ENCODE data around the gene CH25H. TPM values are rescaled to one million over a fixed set of nuclear protein-coding genes. Genes with fewer than 3 reads are reported as not detected.

Gene CH25H
- total RNA-seq, 1 experiment from 2014 or later = not detected

DNA sequence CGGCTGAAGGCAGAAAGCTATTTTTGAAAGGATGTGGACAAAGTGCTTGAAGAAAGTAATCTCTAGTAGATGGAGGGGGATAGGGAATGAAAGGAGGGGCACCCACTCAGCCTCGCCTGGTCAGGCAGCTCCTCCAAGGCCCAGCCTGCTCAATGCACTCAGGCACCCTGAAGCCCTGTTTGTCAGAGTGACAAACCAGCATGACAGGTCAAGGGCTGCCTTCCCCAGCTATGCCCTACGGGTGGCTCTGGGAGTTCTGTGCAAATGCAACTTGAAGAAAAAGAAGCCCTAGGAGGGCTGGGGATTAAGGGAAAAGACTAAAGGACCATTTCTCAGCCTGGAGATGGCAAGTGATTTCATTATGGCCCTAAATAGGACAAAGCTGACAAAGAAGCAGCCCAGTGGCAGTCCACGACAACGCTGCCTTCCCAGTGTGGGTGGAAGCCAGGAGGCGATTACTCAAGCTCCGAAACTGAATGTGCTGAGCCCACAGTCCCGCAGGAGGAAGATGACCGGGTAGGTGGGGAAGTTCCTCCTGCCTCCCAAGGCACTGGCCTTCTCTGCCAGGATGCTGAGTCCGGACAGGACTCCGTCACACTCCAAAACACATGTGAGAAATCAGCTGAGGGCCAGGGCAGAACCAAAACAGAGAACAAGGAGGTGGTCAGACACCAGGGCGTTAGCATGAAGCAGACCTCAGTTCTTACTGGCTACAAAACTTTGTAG lies 28.1 kb upstream of the CH25H start:
- DNase-seq (ENCODE audit: extremely low read depth, low read depth) = no peak

DNA sequence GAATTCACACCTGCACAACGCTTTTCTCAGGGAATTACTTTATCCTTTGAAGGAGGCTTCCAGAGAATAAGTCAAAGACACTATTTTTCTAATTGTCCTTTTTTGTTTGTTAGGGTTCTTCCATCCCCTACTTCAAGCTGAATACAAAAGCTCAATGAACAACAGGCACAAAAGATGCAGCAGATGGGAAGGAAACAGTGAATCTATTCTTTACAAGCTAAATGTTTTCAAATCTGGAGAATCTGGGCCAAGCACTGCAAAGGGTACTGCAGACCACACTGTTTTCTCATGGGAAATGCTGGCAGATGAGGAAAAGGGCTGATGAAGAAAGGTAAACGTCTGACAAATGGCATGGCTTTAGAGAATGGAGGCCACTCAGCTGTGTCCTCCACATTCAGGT lies 25.9 kb upstream of the CH25H start:
- DNase-seq (ENCODE audit: extremely low read depth, low read depth) = no peak

GRCh38 chr10:89228962-89229361 lies 21.8 kb upstream of the CH25H start:
- DNase-seq (ENCODE audit: extremely low read depth, low read depth) = no peak

GRCh38 chr10:89228146-89228545 lies 21.0 kb upstream of the CH25H start:
- no peak for DNase-seq (ENCODE audit: extremely low read depth, low read depth)

DNA sequence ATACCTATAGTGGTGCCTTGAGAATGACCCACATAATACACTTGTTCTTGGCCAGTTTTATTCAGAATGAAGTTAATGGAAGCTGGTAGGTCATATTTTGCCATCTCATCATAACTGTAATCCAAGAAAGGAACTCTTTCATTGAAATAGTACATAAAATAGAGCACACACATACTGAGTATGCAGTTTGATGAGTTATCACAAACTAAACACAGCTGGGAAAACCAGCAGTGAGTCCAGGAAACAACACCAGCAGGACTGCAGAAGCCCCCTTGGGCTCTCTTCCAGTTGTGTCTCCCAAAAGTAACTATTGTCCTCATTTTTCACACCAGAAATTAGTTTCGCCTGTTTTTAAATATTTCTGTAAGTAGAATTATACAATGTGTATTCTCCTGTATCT lies 19.8 kb upstream of the CH25H start:
- DNase-seq (ENCODE audit: extremely low read depth, low read depth) = no peak

DNA sequence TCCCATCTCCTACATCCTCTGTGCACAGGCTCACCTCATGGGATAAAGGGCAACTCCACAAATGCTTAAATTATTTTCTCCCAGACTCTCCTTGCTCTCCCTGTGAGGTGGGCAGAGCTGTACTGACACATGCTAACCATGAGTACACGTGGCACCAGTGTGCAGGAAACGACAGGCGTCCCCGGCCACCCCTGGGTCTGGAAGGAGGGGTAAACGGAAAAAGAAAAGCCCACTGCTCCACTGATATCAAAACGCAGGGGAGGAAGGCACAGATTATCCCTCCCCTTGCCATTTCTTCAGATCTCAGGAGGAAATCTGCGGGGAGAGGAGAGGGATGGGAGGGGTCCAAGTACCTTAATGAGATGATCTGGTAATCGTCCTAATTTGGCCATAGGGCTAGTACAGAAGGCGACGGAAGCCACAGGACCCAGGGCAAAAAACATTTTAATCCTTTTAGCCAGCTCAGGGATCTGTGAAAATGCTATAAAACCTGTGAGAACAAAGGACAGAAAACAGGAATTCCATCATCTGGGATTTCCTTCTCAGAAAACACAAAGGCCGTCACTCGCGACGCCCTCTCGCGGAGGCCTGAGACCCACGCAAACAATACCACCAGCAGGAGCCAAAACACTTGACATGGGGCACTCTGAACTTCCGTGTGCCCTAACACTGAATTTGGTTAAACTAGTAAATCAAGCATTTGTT lies 17.8 kb upstream of the CH25H start:
- no peak for DNase-seq (ENCODE audit: extremely low read depth, low read depth)

GRCh38 chr10:89221919-89222318 lies 14.8 kb upstream of the CH25H start:
- DNase-seq (ENCODE audit: extremely low read depth, low read depth) = no peak

- no peak for DNase-seq (ENCODE audit: extremely low read depth, low read depth)
Measured at GRCh38 chr10:89219513-89220218, 12.5 kb upstream of the CH25H start.

- peak; percentile 54 for DNase-seq (ENCODE audit: extremely low read depth, low read depth)
Measured at GRCh38 chr10:89217057-89217990, 10.2 kb upstream of the CH25H start.

- DNase-seq (ENCODE audit: extremely low read depth, low read depth) = no peak
Measured at GRCh38 chr10:89216056-89216455, 8.9 kb upstream of the CH25H start.

- DNase-seq (ENCODE audit: extremely low read depth, low read depth) = no peak
Measured at GRCh38 chr10:89215511-89215910, 8.4 kb upstream of the CH25H start.

DNA sequence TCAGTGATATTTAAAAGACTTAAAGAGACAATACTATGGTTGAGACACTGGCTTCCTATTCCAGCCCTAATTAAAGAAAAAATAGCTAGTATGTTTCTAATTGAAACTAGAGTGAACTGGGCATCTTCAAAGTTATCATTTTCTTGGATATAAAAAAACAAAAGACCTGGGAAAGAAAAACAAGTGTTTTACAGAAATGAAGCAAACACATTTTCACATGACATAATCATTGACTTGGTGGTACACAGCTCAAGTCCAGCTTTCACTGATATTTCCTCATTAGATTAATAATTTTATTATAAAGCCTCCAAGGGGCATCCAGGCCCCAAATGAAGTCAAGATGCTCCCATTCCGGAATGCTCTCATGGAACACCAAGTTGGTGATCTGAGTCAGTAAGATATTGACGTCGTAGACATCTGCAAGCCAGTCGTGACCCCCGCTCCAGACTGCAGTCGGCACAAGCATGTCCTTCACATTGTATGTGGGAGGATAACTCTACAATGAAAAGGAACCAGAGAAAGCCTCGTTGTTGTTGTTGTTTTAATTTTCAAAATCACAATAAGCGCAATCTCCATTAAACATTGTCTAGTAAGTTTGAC lies 7.5 kb upstream of the CH25H start:
- DNase-seq (ENCODE audit: extremely low read depth, low read depth) = no peak

DNA sequence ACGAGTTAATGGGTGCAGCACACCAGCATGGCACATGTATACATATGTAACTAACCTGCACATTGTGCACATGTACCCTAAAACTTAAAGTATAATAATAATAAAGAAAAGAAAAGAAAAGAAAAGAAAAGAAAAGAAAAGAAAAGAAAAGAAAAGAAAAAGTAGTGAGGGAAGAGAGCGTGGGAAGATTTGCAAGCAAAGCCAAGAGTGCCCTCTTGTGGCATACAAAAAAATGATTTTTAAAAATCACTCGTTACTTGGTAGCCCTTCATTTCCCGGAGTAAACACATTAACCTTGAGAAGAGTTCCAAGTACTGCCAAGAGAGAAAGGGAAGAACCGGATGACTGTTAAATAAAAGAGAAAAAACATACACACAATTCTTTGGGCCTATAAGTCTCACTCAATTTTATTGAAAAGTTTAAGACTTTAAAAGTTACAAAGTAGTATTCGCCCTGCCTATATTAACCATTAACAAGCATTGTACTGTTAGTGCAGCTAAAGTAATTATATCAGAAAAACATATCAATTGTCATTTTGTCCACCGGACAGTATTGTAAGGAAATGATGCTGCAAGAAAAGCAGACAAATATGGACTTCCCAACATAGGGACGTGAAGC lies 6.2 kb upstream of the CH25H start:
- DNase-seq (ENCODE audit: extremely low read depth, low read depth) = peak; percentile 26

DNA sequence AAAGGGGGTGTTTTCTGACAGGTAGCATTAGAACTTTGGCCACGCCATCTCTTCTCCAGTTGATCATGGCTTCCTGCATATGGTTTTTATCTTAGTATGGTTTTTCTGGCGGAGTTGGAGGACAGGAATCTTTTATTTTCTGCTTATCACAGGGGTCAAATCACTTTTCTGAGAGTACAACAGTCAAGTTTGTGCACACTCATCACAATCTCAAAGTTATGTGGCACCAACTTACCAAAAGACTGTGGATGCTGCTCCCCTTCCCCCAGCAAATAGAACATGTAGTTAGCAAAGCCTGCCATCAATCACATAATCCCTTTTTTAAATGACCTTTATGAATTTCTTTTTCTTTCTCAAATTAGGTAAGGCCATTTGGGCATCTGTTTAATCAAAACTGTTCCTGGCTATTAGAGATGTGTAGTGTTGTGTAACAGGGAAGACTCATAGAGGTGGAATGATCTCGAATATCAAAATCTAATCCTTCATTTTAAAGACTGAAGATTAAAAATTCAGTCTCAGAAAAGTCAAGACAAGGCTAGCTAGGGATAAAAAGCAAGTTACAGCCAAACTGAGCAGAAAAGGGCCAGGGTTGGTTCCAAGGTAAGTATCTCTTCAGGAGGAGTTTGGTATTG lies 3.8 kb upstream of the CH25H start:
- DNase-seq (ENCODE audit: extremely low read depth, low read depth) = no peak

- no peak for DNase-seq (ENCODE audit: extremely low read depth, low read depth)
Measured at GRCh38 chr10:89209718-89210117, 2.6 kb upstream of the CH25H start.

GRCh38 chr10:89207801-89208551 lies 859 bp upstream of the CH25H start:
- DNase-seq (ENCODE audit: extremely low read depth, low read depth) = peak; percentile 4

DNA sequence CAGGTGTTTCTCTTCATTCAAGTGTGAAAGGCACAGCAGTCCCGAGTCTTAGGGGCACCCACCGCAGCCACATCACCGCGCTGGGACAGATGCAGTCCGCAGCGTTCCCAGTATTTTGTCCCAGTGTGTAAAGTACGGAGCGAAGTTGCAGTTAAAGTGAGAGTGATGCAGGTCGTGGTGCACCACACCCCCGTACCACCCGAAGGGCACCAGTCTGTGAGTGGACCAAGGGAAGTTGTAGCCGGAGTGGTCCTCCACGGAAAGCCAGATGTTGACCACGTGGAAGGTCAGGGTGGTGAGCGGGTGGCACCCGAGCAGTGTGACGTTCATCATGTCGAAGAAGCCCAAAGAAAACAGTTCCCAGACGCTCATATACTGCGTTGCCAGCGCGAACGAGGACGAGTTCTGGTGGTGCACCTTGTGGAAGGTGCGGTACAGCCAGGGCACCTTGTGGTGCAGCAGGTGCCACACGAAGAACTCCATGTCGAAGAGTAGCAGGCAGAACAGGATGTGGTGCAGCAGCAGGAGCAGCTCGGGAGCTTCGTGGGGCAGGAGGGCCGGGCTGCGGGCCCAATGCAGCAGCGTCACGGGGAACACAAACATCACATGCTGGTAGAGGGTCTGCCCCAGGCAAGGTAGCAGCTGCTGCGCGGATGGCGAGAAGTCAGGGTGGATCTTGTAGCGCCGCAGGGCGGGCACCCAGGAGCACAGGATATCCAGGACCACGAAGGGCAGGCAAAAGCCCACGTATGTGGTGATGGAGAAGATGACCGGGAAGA lies 526 bp downstream of the CH25H start:
- DNase-seq (ENCODE audit: extremely low read depth, low read depth) = no peak

Data from NCI-H460 (cell line).